Globus pallidus (tissue), 1 donor: ENCODE data around the gene EFHD1.
"Not testable (repeated sequence)": the region's sequence is repeated elsewhere in the genome, so short reads cannot be mapped to it uniquely, and the experiment has no call there.

Source experiments
- DNase-seq: peaks from one replicate; pipeline ENCODE4 v3.0.0-alpha.2; 2015; ENCODE audit warnings: low spot score

Gene EFHD1

GRCh38 chr2:232652505-232652851, 19.1 kb downstream of the EFHD1 start:
- no peak for DNase-seq

GRCh38 chr2:232653441-232653840, 20.0 kb downstream of the EFHD1 start:
- peak; percentile 64 for DNase-seq

- no peak for DNase-seq
Observed at GRCh38 chr2:232655392-232655791, 22.0 kb downstream of the EFHD1 start.

GRCh38 chr2:232658217-232658785, 24.9 kb downstream of the EFHD1 start:
- DNase-seq = no peak

GRCh38 chr2:232659359-232659758, 26.0 kb downstream of the EFHD1 start:
- no peak for DNase-seq

GRCh38 chr2:232662486-232663260, 29.3 kb downstream of the EFHD1 start:
- no peak for DNase-seq

- peak; percentile 37 for DNase-seq
Observed at GRCh38 chr2:232666051-232666805, 32.8 kb downstream of the EFHD1 start.

- peak; percentile 94 for DNase-seq
Observed at GRCh38 chr2:232667989-232668583, 34.7 kb downstream of the EFHD1 start.

- DNase-seq = peak; percentile 79
Observed at GRCh38 chr2:232668805-232669444, 35.5 kb downstream of the EFHD1 start.

- DNase-seq = no peak
Observed at GRCh38 chr2:232672588-232672987, 39.2 kb downstream of the EFHD1 start.

GRCh38 chr2:232674491-232674890, 41.1 kb downstream of the EFHD1 start:
- DNase-seq = no peak

- DNase-seq = no peak
Observed at GRCh38 chr2:232675381-232675780, 42.0 kb downstream of the EFHD1 start.

GRCh38 chr2:232680006-232680405, 46.6 kb downstream of the EFHD1 start:
- DNase-seq = no peak

- DNase-seq = no peak
Observed at GRCh38 chr2:232681527-232681926, 48.1 kb downstream of the EFHD1 start.

GRCh38 chr2:232683368-232683767, 50.0 kb downstream of the EFHD1 start:
- no peak for DNase-seq

GRCh38 chr2:232685391-232685790, 52.0 kb downstream of the EFHD1 start:
- not testable (repeated sequence) for DNase-seq

- no peak for DNase-seq
Observed at GRCh38 chr2:232687382-232688160, 54.2 kb downstream of the EFHD1 start.

GRCh38 chr2:232688201-232688600, 54.8 kb downstream of the EFHD1 start:
- DNase-seq = no peak

- peak; percentile 43 for DNase-seq
Observed at GRCh38 chr2:232689152-232689910, 55.9 kb downstream of the EFHD1 start.

- DNase-seq = not testable (repeated sequence)
Observed at GRCh38 chr2:232691117-232691516, 57.7 kb downstream of the EFHD1 start.

- no peak for DNase-seq
Observed at GRCh38 chr2:232693344-232693743, 59.9 kb downstream of the EFHD1 start.
